ENCODE results near the gene NT5M.
"Not testable (repeated sequence)": the region's sequence is repeated elsewhere in the genome, so short reads cannot be mapped to it uniquely, and the experiment has no call there.

NT5M gene

DNA sequence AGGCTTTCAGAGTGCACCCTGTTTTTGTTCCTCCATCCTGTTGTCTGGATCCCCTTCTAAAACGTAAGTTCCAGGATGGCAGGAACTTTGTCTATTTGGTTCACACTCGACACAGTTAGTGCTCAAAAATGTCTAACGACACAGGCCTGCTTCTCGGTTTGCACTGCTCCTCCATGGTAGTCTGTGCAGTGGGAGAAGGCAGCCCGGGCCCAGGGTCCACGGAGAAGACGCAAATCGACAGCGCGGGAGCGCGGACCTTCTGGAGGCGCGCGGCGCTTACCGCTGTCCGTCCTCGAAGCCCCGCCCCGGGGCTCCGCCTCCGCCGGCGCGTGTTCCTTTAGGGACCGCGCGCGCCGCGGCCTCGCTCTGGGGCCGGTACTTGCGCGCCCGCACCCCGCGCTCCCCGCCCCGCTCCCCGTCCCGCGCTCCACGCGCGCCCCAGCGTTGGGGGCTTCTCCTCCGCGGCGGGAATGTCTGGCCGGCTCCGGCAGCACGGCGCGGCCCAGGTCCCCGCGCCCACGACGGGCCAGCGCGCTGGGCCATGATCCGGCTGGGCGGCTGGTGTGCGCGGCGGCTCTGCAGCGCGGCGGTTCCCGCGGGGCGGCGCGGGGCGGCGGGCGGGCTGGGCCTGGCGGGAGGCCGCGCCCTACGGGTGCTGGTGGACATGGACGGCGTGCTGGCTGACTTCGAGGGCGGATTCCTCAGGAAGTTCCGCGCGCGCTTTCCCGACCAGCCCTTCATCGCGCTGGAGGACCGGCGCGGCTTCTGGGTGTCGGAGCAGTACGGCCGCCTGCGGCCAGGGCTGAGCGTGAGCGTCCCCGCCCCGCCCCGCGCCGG lies at the start of gene NT5M:
NT5M (plus strand) TSS at position 364 of the 837 bp plus-strand sequence; CDS start at position 542, 178 bp downstream.
- peak; percentile 80 for DNase-seq (ENCODE audit: low read depth)

DNA sequence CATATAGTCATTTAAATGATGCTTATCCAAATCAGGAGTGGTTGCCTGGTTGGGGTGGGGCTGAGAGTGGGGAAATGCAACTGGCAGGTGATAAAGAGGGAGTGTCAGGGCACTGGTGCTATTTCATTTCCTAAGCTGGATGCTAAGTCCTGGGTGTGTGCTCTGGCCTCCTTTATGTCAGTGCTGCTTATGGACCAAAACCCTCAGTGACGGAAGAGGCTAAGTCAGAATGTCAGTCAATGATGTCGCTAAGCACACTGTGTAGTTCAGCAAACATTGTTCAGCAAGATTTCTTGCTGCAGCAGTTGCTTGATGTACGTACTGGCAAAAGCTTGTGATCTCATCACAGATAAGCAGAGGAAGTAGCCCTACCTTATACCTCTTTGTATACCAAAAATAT lies 49.8 kb upstream of the NT5M start:
- DNase-seq (ENCODE audit: low read depth), result no peak

DNA sequence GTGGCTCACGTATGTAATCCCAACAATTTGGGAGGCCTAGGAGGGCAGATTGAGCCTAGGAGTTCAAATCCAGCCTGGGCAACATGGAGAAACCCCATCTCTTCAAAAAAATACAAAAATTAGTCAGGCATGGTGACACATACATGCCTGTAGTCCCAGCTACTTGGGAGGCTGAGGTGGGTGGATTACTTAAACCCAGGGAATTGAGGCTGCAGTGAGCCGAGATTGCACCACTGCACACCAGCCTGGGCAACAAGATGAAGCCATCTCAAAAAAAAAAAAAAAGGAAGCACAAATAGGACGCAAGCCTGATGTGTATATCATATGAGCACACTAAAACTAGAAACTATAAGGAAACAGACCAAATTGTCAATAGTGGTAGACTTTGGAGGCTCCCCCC lies 49.1 kb upstream of the NT5M start:
- peak; percentile 23 for DNase-seq (ENCODE audit: low read depth)

DNA sequence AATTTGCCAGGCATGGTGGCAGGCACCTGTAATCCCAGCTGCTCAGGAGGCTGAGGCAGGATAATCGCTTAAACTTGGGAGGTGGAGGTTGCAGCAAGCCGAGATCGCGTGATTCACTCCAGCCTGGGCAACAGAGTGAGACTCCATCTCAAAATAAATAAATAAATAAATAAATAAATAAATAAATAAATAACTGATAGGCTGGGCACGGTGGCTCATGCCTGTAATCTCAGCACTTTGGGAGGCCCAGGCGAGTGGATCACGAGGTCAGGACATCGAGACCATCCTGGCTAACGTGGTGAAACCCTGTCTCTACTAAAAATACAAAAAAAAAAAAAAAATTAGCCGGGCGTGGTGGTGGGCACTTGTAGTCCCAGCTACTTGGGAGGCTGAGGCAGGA lies 47.5 kb upstream of the NT5M start:
- DNase-seq (ENCODE audit: low read depth), result not testable (repeated sequence)

DNA sequence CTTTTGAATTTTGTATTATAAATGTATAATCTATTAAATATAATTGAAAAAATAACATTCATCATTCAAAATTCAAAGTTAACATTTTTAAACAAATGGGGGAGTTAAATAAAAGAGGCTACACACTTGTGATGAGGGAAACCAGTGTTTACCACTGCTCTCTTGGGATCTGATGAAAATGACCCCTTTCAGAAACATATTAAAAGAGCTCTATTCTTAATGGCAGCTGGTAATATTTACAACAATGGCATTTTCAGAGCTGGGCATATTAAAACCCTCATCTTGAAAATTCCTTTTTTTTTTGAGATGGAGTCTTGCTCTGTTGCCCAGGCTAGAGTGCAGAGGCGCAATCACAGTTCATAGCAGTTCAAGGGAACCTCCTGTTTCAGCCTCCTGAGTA lies 46.9 kb upstream of the NT5M start:
- no peak for DNase-seq (ENCODE audit: low read depth)

DNA sequence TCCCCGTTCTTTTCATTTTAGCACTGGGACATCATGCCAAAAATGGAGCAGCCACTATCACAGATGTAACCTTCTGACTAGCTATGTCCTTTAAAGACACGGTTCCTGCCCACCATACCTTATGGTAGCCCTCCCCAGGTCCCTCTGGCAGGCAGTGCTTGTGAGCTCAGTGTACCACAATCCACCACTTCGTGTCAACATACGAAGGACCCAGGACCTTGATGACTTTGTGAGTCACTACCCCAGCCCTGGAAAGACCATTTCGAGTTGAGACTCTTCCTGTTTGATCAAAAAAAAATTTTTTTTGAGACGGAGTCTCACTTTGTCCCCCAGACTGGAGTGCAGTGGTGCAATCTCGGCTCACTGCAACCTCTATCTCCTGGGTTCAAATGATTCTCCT lies 45.2 kb upstream of the NT5M start:
- DNase-seq (ENCODE audit: low read depth), result no peak

DNA sequence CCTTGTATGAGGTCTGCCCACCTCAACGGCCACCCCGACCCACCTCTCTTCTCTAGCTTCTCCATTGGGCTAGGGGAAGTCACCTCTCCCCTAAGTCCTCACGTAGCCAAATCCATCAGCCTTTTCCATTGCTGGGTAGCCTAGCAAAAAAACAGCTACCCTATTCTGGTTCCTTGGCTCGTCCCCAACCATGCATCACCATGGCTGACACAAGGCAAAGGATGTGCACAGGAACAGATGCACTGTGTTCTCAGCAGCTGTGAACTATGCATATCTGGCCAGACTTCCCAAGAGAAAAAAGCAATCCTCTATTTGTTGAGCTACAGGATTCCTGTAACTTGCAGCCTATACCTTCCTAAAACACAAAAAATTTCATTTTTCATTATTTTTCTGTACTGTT lies 44.2 kb upstream of the NT5M start:
- DNase-seq (ENCODE audit: low read depth), result no peak

DNA sequence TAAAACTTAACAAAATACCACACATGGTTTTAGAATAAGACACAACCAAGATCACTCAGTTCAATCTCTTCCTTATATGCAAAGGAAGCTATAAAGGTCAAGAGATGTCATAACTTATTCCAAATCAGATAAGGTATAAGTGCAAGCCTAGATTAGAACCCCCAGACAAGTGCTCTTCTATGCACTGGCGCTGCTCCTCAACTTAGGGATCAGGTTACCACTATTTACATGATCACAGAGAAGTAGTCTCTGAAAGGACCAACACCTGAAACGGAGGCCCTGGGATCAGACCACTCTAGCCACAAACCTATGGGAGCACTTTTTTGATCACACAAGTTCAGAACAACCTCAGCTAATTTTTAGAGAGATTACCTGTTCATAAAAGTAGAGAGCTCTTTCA lies 38.7 kb upstream of the NT5M start:
- DNase-seq (ENCODE audit: low read depth), result no peak

DNA sequence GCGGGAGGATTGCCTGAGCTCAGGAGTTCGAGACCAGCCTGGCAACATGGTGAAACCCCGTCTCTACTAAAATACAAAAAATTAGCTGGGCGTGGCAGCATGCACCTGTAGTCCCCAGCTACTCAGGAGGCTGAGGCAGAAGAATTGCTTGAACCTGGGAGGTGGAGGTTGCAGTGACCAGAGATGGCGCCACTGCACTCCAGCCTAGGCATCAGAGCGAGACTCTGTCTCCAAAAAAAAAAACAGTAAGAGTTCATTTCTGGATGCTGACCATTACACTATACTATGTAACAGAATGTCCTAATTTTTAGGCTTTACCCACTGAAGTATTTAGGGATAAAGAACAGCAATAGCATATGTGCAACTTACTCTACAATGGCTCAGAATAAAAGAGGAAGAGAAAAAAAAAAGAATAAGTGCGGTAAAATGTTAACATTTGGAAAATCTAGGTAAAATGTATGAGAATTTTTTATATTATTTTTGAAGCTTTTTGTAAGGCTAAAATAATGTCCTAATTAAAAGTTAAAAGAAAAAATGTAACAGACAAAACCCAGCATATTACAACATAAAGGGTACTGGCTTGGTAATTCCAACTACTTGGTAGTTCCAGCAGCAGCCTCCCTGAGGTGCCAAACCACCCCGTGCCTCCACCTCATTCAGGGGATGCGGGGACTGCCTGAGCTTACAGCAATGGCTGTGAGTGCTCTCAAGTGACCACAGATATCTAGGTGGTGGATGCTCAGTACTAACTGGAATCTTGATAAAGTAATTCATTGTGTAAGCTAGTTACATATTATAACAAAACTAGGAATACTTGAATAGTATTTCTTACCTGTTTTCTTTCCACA lies 33.0 kb upstream of the NT5M start:
- peak; percentile 33 for DNase-seq (ENCODE audit: low read depth)

DNA sequence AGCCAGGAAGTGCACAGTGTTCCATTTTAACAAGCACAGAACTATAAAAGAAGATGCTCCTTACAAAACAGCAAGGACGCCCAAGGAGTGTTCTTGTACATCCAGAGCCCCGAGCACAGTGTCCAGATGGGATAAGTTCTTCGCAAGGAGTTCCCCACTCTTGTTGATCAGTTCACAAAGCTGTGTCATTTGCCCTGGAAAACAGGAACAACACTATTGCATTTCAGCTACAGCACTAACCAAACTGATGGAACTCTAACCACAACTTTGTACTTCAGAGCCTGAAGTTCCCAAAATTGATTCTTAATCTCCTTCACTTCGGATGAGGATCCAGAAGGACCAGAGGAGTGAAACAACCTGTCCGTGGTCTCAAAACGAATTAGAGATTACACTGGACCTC lies 27.2 kb upstream of the NT5M start:
- no peak for DNase-seq (ENCODE audit: low read depth)

DNA sequence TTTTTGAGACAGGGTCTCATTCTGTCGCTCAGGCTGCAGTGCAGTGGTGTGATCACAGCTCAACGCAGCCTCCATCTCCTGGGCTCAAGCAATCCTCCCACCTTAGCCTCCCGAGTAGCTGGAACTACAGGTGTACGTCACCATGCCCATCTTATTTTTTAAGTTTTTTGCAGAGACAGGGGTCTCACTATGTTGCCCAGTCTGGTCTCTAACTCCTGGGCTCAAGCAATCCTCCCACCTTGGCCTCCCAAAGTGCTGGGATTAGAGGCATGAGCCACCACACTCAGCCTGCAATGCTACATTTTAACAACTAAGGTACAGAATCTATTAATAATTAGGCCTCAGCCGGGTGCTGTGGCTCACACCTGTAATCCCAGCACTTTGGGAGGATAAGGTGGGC lies 25.7 kb upstream of the NT5M start:
- DNase-seq (ENCODE audit: low read depth), result not testable (repeated sequence)

DNA sequence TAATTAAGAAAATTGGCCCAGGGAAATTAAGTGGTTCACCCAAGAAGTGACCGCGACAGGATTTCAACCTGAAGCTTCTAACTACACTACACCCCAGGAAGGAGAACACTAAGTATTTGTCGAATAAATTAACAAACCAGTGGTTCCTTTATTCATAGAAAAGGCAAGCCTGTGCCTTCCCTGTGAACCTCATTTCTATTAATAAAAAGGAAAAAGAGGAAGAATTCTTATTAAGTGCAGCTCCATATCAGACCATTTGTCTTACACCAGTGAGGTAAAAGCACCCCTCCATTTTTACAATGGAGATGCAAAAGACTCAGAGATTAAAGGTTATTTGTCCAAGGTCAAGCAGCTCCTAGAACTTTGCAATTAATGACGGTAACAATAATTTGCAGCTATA lies 23.9 kb upstream of the NT5M start:
- no peak for DNase-seq (ENCODE audit: low read depth)

DNA sequence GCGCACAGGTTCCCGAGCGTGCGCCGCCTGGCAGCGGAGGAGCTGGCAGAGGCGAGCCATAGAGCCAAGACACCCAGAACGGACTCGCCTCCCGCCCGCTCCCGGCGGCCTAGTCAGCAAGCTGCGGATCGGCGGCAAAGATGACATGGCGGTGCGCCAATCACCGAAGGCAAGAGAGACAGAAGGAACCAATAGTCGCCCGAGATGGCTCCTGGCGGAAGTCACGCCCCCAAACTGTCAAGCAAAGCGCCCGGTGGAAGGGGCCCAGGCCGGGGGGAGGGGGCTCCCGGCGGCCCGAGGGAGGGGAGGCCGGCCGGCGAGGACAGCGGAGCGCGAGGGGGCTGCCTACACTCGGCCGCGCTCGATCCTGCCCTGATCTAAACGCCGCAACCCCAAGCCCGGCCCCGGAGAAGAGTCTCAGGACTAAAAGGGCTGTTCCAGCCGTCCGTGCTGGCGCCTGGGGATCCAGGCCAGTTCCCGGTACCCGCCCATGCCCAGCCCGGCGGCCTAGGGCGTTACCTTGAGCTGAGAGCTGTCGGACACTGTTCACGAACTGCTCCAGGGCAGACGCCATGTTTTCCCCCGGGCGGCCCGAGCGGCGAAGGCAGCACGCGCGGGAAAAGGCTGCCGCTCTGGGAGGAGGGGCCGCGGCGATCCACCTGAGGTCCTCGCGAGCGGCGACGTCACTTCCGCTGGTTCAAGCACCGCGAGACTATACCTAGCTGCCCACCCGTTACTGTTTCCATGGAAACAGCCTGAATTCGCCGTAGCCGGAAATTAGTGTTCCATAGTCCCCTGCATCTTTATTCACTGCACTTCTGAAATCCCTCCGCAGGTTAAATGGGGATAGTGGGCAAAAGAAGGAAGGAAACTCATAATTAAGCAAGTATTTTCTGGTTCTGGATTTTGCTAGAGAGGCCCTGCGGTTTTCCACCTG lies 22.3 kb upstream of the NT5M start, which contains the start of gene COPS3:
COPS3 (minus strand) TSS at position 634 of the 937 bp plus-strand sequence; CDS start at position 574, 60 bp downstream.
- peak; percentile 99 for DNase-seq (ENCODE audit: low read depth)

DNA sequence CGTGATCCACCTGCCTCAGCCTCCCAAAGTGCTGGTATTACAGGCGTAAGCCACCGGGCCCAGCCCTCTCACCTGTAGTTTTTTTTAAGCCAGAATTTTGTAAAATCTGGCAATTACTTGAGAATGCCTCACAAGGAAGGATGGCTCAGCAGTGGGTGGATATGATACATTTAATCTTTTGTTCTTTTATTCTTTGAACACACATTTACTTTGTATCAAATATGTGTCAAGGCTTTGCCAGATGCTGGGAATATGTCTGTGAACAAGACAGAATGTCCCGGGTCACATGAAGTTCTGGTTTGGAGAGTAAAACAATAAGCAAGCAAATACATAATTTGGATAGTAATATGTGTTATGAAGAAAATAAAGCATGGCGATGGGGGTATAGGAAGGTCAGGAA lies 17.2 kb upstream of the NT5M start:
- DNase-seq (ENCODE audit: low read depth), result no peak

DNA sequence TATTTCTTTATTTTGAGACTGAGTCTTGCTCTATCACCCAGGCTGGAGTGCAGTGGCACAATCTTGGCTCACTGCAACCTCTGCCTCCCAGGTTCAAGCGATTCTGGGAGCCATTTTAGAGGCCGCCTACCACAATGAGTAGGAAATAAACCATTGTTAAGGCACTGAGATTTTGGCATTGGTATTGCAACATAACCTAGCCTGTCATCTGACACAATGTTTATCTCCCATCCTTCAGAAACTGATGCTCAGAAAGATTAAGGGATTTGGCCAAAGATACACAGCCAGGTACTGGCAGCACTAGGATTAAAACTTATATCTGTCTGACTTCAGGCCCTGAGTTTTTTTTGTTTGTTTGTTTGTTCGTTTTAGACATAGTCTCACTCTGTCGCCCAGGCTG lies 14.1 kb upstream of the NT5M start:
- no peak for DNase-seq (ENCODE audit: low read depth)

DNA sequence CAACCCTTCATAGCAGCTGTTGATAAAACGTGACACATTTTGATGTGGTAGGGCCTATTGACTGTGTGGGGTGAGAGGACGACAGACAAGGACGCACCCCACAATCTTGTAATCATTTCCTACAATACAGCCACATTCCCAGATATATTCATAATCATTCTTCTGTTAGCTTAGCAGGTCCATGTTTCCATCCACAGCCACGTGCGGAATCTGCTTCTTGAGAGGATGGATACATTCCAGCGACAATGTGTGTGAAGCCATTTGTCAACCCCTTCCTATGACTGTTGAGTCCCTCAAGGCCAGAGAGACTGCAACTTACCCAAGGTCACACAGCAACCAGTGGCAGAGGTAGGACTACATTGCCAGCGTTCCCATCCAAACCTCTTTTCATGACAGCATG lies 13.5 kb upstream of the NT5M start:
- DNase-seq (ENCODE audit: low read depth), result no peak

DNA sequence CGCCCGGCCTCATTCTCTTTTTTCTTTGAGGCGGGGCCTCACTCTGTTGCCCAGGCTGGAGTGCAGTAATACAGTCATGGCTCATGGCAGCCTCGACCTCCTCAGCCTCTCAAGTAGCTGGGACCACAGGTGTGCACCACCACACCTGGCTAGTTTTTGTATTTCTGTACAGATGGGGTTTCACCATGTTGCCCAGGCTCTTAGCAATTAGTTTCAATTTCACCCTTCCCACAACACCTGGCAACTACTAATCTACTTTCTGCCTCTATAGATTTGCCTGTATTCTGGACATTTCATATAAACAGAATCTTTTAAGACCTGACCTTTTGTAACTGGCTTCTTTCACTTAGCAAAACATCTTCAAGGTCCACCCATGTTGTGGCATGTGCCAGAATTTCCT lies 8.0 kb upstream of the NT5M start:
- DNase-seq (ENCODE audit: low read depth), result no peak

DNA sequence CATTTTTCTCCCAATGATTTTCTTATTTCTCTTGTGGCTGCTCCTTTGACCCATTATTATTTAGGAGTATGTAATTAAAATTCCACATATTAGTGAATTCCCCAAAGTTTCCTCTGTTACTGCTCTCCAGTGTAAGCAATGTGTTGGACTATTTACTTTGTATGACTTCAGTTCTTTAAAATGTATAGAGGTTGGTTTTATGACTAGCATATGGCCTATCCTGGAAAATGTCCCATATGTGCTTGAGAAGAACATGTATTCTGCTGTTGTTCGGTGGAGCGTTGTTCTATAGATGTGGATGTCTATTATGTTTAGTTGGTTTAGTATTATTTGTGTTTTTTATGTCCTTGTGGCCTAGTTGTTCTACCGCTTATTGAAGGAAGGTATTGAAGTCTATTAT lies 6.0 kb upstream of the NT5M start:
- no peak for DNase-seq (ENCODE audit: low read depth)

DNA sequence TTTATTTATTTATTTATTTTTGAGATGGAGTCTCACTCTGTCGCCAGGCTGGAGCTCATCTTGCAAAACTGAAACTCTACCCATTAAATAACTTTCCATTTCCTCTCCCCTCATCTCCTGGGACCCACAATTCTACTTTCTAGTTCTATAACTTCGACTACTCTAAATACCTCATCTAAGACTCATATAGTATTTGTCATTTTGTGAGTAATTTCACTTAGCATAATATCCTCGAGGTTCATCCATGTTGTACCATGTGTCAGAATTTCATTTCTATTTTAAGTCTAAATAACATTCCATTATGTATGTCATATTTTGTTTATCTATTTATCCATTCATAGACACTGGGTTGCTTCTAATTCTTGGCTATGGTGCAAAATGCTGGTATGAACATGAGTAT lies 5.1 kb upstream of the NT5M start:
- DNase-seq (ENCODE audit: low read depth), result peak; percentile 76

DNA sequence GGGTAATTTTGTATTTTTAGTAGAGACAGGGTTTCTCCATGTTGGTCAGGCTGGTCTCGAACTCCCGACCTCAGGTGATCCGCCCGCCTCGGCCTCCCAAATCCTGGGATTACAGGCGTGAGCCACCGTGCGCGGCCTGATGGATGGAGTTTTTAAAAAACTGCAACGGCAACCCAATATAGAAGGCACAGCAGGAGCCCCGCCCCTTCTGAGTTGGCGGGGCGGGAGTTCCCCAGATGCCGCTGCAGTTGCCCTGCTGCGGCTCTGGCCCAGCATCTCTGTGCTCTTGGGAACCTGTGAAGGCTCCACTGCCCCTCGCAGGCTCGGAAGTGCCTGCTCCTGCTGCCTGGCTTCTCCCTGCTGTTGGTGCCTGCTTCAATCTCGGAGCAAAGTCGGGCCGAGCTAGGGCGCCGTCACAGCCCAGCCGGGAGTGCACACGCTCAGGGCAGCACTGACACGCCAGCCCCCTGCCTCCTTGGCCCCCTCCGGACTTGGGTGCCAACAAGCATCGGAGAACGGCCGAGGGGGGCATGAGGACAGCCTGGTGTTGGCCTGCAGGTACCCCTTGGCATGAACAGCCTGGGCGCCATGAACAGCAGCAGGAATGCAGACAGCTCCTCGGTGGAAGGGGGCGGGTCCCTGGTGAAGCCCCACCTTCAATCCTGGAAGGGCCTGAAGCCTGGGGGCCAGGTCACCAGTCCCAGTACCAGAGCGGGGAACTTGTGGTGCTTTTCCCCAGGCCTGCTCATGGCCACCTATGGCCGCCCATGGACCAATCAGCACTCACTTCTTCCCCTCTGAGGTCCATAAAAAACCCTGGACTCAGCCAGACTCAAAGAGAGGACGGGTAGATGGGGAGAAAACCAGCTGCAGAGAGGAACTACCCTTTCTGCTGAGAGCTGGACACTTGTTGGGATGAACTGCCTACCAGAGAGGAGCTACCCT lies 2.3 kb upstream of the NT5M start:
- DNase-seq (ENCODE audit: low read depth), result peak; percentile 68

DNA sequence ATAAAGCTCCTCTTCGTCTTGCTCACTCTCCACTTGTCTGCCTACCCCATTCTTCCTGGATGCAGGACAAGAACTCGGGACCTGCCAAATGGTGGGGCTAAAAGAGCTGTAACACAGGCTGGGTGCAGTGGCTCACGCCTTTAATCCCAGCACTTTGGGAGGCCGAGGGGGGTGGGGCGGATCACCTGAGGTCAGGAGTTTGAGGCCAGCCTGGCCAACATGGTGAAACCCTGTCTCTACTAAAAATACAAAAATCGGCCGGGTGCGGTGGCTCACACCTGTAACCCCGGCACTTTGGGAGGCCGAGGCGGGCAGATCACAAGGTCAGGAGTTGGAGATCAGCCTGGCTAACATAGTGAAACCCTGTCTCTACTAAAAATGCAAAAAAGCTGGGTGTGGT lies 1.5 kb upstream of the NT5M start:
- DNase-seq (ENCODE audit: low read depth), result not testable (repeated sequence)

All from ELR (cell line).